Panc1 (cell line): ENCODE data around the gene SEMA3B.

Source experiments
- CTCF ChIP-seq: fragments of 450-650 bp; IDR thresholded peaks from 2 replicates; pipeline ENCODE4 v1.5.1; 2017; ENCODE audit warnings: mild to moderate bottlenecking
- POLR2AphosphoS5 ChIP-seq: IDR thresholded peaks from 2 replicates; pipeline ENCODE4 v1.6.1; 2012; ENCODE audit warnings: mild to moderate bottlenecking, low read depth, low read length, moderate library complexity
- SIN3A ChIP-seq: IDR thresholded peaks from 2 replicates; pipeline ENCODE4 v1.6.1; 2012; ENCODE audit warnings: low read depth, mild to moderate bottlenecking, low read length, moderate library complexity, borderline replicate concordance; ENCODE audit not compliant: insufficient read depth

- TF ChIP-seq CTCF (no peak), POLR2AphosphoS5 (no peak), SIN3A (no peak)
Observed at GRCh38 chr3:50295553-50296431, 26.8 kb downstream of the SEMA3B start.
